Inferior parietal cortex (tissue), 1 donor: ENCODE results near the gene KIAA0586.
"Not testable (repeated sequence)": the region's sequence is repeated elsewhere in the genome, so short reads cannot be mapped to it uniquely, and the experiment has no call there.

Experiments
- DNase-seq: peaks from one replicate; pipeline ENCODE4 v3.0.0-alpha.2; 2016; ENCODE audit errors: extremely low spot score

KIAA0586 gene

GRCh38 chr14:58547649-58548048, 120.1 kb downstream of the KIAA0586 start:
- no peak for DNase-seq

GRCh38 chr14:58549105-58549757, 121.7 kb downstream of the KIAA0586 start:
- no peak for DNase-seq

- no peak for DNase-seq
These were observed 126.4 kb downstream of the KIAA0586 start for GRCh38 chr14:58553959-58554358.

GRCh38 chr14:58555647-58556046, 128.1 kb downstream of the KIAA0586 start:
- DNase-seq = no peak

GRCh38 chr14:58557242-58557641, 129.7 kb downstream of the KIAA0586 start:
- no peak for DNase-seq

GRCh38 chr14:58560208-58560607, 132.7 kb downstream of the KIAA0586 start:
- DNase-seq = no peak

GRCh38 chr14:58562141-58562540, 134.6 kb downstream of the KIAA0586 start:
- no peak for DNase-seq

- no peak for DNase-seq
These were observed 136.5 kb downstream of the KIAA0586 start for GRCh38 chr14:58563978-58564377.

- no peak for DNase-seq
These were observed 138.3 kb downstream of the KIAA0586 start for GRCh38 chr14:58565832-58566231.

- no peak for DNase-seq
These were observed 139.5 kb downstream of the KIAA0586 start for GRCh38 chr14:58566979-58567378.

- DNase-seq = no peak
These were observed 140.8 kb downstream of the KIAA0586 start for GRCh38 chr14:58568322-58568721.

GRCh38 chr14:58571256-58571655, 143.7 kb downstream of the KIAA0586 start:
- DNase-seq = no peak

GRCh38 chr14:58571769-58572472, 144.4 kb downstream of the KIAA0586 start:
- DNase-seq = no peak

GRCh38 chr14:58572473-58572853, 144.9 kb downstream of the KIAA0586 start:
- no peak for DNase-seq

GRCh38 chr14:58572863-58573262, 145.3 kb downstream of the KIAA0586 start:
- no peak for DNase-seq

- no peak for DNase-seq
These were observed 147.1 kb downstream of the KIAA0586 start for GRCh38 chr14:58574623-58575022.

GRCh38 chr14:58575956-58576355, 148.4 kb downstream of the KIAA0586 start:
- DNase-seq = no peak

- DNase-seq = not testable (repeated sequence)
These were observed 152.5 kb downstream of the KIAA0586 start for GRCh38 chr14:58580035-58580434.

GRCh38 chr14:58581389-58581788, 153.9 kb downstream of the KIAA0586 start:
- not testable (repeated sequence) for DNase-seq

GRCh38 chr14:58584383-58584782, 156.9 kb downstream of the KIAA0586 start:
- no peak for DNase-seq

- no peak for DNase-seq
These were observed 159.8 kb downstream of the KIAA0586 start for GRCh38 chr14:58587271-58587670.

- not testable (repeated sequence) for DNase-seq
These were observed 160.8 kb downstream of the KIAA0586 start for GRCh38 chr14:58588321-58588720.

GRCh38 chr14:58593977-58594376, 166.5 kb downstream of the KIAA0586 start:
- no peak for DNase-seq
